Astrocyte (in vitro differentiated cells and primary cell): Measurements from ENCODE around the gene OPN3.

ENCODE experiments used
- CTCF ChIP-seq: IDR thresholded peaks from 2 replicates; pipeline ENCODE4 v1.5.1; 2011; ENCODE audit warnings: low read depth, mild to moderate bottlenecking, inconsistent platforms, low read length, moderate library complexity; ENCODE audit not compliant: insufficient read depth
- EZH2 ChIP-seq: IDR thresholded peaks from 2 replicates; pipeline ENCODE4 v1.6.1; 2012; ENCODE audit warnings: mild to moderate bottlenecking, low read length, inconsistent platforms; ENCODE audit not compliant: insufficient read depth

GRCh38 chr1:241589521-241589920, 50.6 kb downstream of the OPN3 start:
- TF ChIP-seq EZH2 (no peak), CTCF (no peak)
